ENCODE measurements around the gene PCDHGA1. TPM values are rescaled to one million over a fixed set of nuclear protein-coding genes. Genes with fewer than 3 reads are reported as not detected.
"Not testable (repeated sequence)": the region's sequence is repeated elsewhere in the genome, so short reads cannot be mapped to it uniquely, and the experiment has no call there.

PCDHGA1 gene
- total and polyA plus RNA-seq, 4 donors: 0.91 to 1.6 (median 1.0) TPM; not detected in 1

DNA sequence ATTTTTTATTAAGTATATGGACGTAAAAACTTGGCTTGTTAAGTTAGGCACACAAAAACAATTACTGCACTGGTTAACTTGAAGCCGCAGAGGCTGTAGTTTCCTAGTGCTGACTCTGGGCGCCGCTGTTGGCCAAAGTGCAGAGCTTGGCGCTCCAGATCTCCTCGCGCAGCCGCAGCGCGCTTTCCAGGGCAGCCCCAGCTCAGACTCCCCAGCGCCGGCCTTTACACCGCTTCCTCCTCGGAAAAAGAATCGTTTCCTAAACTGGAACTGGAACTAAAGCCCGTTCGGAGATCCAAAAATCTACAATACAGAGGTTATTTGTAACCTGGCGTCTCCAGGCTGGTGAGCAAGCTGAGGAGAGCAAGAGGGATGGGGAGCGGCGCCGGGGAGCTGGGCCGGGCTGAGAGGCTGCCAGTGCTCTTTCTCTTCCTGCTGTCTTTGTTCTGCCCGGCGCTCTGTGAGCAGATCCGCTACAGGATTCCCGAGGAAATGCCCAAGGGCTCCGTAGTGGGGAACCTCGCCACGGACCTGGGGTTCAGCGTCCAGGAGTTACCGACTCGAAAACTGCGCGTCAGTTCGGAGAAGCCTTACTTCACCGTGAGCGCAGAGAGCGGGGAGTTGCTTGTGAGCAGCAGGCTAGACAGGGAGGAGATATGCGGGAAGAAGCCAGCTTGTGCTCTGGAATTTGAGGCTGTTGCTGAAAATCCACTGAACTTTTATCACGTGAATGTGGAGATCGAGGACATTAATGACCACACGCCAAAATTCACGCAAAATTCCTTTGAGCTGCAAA, 67.6 kb downstream of the PCDHGA1 start, which contains the start of gene PCDHGB5:
TSS of gene PCDHGB5 (plus strand) at position 192 of the 796 bp plus-strand sequence. CDS start at position 373, 181 bp downstream.
- H3K4me3 ChIP-seq (ENCODE audit: low read length in 2 of 2); H3K27ac ChIP-seq (ENCODE audit: low read depth in 1 of 2, low read length in 2 of 2); intact Hi-C loops (cut with DNase I); H3K36me3 ChIP-seq (ENCODE audit: control insufficient read depth in 1 of 2, insufficient read depth in 2 of 2, low read length in 1 of 2); H3K27me3 ChIP-seq (ENCODE audit: control insufficient read depth in 1 of 2, insufficient read depth in 2 of 2, low read length in 1 of 2); H3K4me1 ChIP-seq (ENCODE audit: control insufficient read depth in 1 of 2, insufficient read depth in 2 of 2, low read length in 2 of 2): not testable (repeated sequence)
- H3K9me3 ChIP-seq (ENCODE audit: control insufficient read depth, low read length): peaks cover 31% of the 10 kb centered on the region
- ATAC-seq (ENCODE audit: low FRiP score) (peak; percentile 74), DNase-seq (peak in 1 of 2 donors; percentile 70)
- 7 to 8% methylated on average over 20 to 25 of the region's 43 CpGs for WGBS, 2 donors

DNA sequence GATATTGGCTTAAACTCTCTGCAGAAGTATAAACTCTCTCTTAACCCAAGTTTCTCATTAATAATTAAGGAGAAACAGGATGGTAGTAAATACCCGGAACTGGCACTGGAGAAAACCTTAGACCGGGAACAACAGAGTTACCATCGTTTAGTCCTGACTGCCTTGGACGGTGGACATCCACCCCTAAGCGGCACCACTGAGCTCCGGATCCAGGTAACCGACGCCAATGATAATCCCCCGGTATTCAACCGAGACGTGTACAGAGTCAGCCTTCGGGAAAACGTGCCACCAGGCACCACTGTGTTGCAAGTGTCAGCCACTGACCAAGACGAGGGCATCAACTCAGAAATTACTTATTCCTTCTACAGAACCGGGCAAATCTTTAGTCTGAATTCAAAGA, 68.3 kb downstream of the PCDHGA1 start:
- H3K4me1 ChIP-seq (ENCODE audit: control insufficient read depth in 1 of 2, insufficient read depth in 2 of 2, low read length in 2 of 2): no peaks in the 10 kb centered on the region
- no peak overlapping the region for H3K4me3 ChIP-seq (ENCODE audit: low read length in 2 of 2)
- intact Hi-C loops (cut with DNase I): no loop called here
- no peaks in the 10 kb centered on the region for H3K36me3 ChIP-seq (ENCODE audit: control insufficient read depth in 1 of 2, insufficient read depth in 2 of 2, low read length in 1 of 2)
- H3K27ac ChIP-seq (ENCODE audit: low read depth in 1 of 2, low read length in 2 of 2): no peak overlapping the region
- H3K9me3 ChIP-seq (ENCODE audit: control insufficient read depth, low read length): peaks cover 31% of the 10 kb centered on the region
- ATAC-seq (ENCODE audit: low FRiP score) (no peak), DNase-seq (no peak)
- WGBS, 2 donors: 20 to 24% methylated on average over 15 of the region's 15 CpGs
- no peaks in the 10 kb centered on the region for H3K27me3 ChIP-seq (ENCODE audit: control insufficient read depth in 1 of 2, insufficient read depth in 2 of 2, low read length in 1 of 2)

DNA sequence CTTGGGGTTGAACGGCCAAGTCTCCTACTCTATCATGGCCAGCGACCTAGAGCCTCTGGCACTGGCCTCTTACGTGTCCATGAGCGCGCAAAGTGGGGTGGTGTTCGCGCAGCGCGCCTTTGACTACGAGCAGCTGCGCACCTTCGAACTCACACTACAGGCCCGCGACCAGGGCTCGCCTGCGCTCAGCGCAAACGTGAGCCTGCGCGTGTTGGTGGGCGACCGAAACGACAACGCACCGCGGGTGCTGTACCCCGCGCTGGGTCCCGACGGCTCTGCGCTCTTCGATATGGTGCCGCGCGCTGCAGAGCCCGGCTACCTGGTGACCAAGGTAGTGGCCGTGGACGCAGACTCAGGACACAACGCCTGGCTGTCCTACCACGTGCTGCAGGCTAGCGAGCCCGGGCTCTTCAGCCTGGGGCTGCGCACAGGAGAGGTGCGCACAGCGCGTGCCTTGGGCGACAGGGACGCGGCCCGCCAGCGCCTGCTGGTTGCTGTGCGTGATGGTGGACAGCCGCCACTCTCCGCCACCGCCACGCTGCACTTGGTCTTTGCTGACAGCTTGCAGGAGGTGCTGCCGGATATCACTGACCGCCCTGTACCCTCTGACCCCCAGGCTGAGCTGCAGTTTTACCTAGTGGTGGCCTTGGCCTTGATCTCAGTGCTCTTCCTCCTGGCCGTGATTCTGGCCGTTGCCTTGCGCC, 69.4 kb downstream of the PCDHGA1 start:
- Histone ChIP-seq H3K9me3 (ENCODE audit: control insufficient read depth, low read length) (peaks cover 31% of the 10 kb centered on the region), H3K36me3 (ENCODE audit: control insufficient read depth in 1 of 2, insufficient read depth in 2 of 2, low read length in 1 of 2) (no peaks in the 10 kb centered on the region), H3K4me3 (ENCODE audit: low read length in 2 of 2) (no peak overlapping the region), H3K27me3 (ENCODE audit: control insufficient read depth in 1 of 2, insufficient read depth in 2 of 2, low read length in 1 of 2) (no peaks in the 10 kb centered on the region), H3K27ac (ENCODE audit: low read depth in 1 of 2, low read length in 2 of 2) (no peak overlapping the region), H3K4me1 (ENCODE audit: control insufficient read depth in 1 of 2, insufficient read depth in 2 of 2, low read length in 2 of 2) (no peaks in the 10 kb centered on the region)
- DNase-seq: peak in 1 of 2 donors; percentile 70
- 15 to 24% methylated on average over 61 of the region's 61 CpGs for WGBS, 2 donors
- ATAC-seq (ENCODE audit: low FRiP score): no peak
- intact Hi-C loops (cut with DNase I): no loop called here

DNA sequence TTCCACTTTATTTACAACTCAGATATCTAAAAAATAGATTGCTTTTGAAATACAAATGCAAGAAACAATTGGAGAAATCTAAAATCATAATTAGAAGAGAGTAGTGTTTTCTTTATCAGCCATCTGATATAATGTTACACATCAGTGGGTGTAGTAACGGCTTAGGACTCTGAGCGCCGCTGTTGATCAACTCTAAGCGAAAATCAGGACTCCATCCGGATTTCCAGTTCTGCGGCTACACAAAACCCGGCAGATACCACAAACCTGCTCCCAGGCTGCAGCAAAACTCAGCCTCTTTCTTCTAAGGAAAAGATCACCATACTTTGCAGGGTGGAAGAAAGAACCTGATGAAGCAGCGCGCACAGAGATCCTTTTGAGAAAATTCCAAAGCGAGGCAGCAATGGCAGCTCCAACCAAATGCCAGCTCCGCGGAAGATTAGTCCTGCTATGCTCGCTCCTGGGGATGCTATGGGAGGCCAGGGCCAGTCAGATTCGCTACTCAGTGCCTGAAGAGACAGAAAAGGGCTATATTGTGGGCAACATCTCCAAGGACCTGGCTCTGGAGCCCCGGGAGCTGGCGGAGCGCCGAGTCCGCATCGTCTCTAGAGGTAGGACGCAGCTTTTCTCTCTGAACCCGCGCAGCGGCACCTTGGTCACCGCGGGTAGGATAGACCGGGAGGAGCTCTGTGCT, 72.4 kb downstream of the PCDHGA1 start, which contains the start of gene PCDHGA9:
TSS of gene PCDHGA9 (plus strand) at position 226 of the 691 bp plus-strand sequence. CDS start at position 401, 175 bp downstream.
- Histone ChIP-seq H3K27me3 (ENCODE audit: control insufficient read depth in 1 of 2, insufficient read depth in 2 of 2, low read length in 1 of 2) (no peaks in the 10 kb centered on the region), H3K36me3 (ENCODE audit: control insufficient read depth in 1 of 2, insufficient read depth in 2 of 2, low read length in 1 of 2) (no peaks in the 10 kb centered on the region), H3K4me3 (ENCODE audit: low read length in 2 of 2) (no peak within 1 kb of the TSS), H3K27ac (ENCODE audit: low read depth in 1 of 2, low read length in 2 of 2) (no peak within 1 kb of the TSS), H3K9me3 (ENCODE audit: control insufficient read depth, low read length) (peaks cover 35% of the 10 kb centered on the region), H3K4me1 (ENCODE audit: control insufficient read depth in 1 of 2, insufficient read depth in 2 of 2, low read length in 2 of 2) (no peaks in the 10 kb centered on the region)
- DNase-seq (peak in 1 of 2 donors; percentile 68), ATAC-seq (ENCODE audit: low FRiP score) (no peak)
- WGBS, 2 donors: 14 to 15% methylated on average over 27 of the region's 27 CpGs
- intact Hi-C loops (cut with DNase I): no loop called here

DNA sequence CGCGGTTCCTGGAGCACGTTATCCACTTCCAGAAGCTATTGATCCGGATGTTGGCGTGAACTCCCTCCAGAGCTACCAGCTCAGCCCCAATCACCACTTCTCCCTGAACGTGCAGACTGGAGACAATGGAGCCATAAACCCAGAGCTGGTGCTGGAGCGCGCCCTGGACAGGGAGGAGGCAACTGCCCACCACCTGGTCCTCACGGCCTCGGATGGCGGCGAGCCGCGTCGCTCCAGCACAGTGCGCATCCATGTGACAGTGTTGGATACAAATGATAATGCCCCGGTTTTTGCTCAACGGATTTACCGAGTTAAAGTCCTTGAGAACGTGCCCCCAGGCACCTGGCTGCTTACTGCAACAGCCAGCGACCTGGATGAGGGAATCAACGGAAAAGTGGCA, 73.1 kb downstream of the PCDHGA1 start:
- H3K4me1 ChIP-seq (ENCODE audit: control insufficient read depth in 1 of 2, insufficient read depth in 2 of 2, low read length in 2 of 2): no peaks in the 10 kb centered on the region
- WGBS, 2 donors: 20 to 26% methylated on average over 22 of the region's 22 CpGs
- H3K27me3 ChIP-seq (ENCODE audit: control insufficient read depth in 1 of 2, insufficient read depth in 2 of 2, low read length in 1 of 2): no peaks in the 10 kb centered on the region
- ATAC-seq (ENCODE audit: low FRiP score) (no peak), DNase-seq (no peak)
- no peaks in the 10 kb centered on the region for H3K36me3 ChIP-seq (ENCODE audit: control insufficient read depth in 1 of 2, insufficient read depth in 2 of 2, low read length in 1 of 2)
- no peak overlapping the region for H3K27ac ChIP-seq (ENCODE audit: low read depth in 1 of 2, low read length in 2 of 2)
- peaks cover 39% of the 10 kb centered on the region for H3K9me3 ChIP-seq (ENCODE audit: control insufficient read depth, low read length)
- intact Hi-C loops (cut with DNase I): no loop called here
- no peak overlapping the region for H3K4me3 ChIP-seq (ENCODE audit: low read length in 2 of 2)

DNA sequence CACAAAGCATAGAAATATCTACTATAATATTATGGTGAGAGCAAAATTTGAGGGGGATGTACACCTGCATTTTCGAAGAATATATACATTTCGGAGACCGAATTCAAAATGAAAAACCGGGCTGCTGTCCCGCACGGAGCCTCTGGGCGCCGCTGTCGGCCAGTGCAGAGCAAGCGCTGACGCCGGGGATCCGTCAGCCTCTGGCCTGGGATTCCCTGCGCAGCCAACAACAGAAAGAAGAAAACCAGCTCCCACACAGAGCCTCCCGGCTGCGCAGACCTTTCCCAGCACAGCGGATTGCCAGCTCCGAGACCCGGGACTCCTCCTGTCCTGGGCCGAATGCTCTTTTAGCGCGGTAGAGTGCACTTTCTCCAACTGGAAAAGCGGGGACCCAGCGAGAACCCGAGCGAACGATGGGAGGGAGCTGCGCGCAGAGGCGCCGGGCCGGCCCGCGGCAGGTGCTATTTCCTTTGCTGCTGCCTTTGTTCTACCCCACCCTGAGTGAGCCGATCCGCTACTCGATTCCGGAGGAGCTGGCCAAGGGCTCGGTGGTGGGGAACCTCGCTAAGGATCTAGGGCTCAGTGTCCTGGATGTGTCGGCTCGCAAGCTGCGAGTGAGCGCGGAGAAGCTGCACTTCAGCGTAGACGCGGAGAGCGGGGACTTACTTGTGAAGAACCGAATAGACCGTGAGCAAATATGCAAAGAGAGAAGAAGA, 77.6 kb downstream of the PCDHGA1 start, which contains the start of gene PCDHGB6:
TSS of gene PCDHGB6 (plus strand) at position 232 of the 716 bp plus-strand sequence. CDS start at position 414, 182 bp downstream.
- DNase-seq: peak in 1 of 2 donors; percentile 80
- ATAC-seq (ENCODE audit: low FRiP score): peak; percentile 63
- H3K27me3 ChIP-seq (ENCODE audit: control insufficient read depth in 1 of 2, insufficient read depth in 2 of 2, low read length in 1 of 2): not testable (repeated sequence)

DNA sequence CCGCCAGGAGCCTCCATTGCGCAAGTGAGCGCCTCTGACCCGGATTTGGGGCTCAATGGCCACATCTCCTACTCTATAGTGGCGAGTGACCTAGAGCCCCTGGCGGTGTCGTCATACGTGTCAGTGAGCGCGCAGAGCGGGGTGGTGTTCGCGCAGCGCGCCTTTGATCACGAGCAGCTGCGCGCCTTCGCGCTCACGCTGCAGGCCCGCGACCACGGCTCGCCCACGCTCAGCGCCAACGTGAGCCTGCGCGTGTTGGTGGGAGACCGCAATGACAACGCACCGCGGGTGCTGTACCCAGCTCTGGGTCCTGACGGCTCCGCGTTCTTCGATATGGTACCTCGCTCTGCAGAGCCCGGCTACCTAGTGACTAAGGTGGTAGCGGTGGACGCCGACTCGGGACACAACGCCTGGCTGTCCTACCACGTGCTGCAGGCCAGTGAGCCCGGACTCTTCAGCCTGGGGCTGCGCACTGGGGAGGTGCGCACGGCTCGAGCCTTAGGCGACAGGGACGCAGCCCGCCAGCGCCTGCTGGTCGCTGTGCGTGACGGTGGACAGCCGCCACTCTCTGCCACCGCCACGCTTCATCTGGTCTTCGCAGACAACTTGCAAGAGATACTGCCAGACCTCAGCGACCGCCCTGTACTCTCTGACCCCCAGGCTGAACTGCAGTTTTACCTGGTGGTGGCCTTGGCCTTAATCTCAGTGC, 79.4 kb downstream of the PCDHGA1 start:
- no peak overlapping the region for H3K4me3 ChIP-seq (ENCODE audit: low read length in 2 of 2)
- no peaks in the 10 kb centered on the region for H3K36me3 ChIP-seq (ENCODE audit: control insufficient read depth in 1 of 2, insufficient read depth in 2 of 2, low read length in 1 of 2)
- H3K27ac ChIP-seq (ENCODE audit: low read depth in 1 of 2, low read length in 2 of 2): no peak overlapping the region
- H3K27me3 ChIP-seq (ENCODE audit: control insufficient read depth in 1 of 2, insufficient read depth in 2 of 2, low read length in 1 of 2): no peaks in the 10 kb centered on the region
- intact Hi-C loops (cut with DNase I): loop anchor here (5.0 to 10.0 kb wide), 3 partner anchors 115 to 155 kb away; no protein-coding TSS in a partner anchor
- DNase-seq (peak in 1 of 2 donors; percentile 54), ATAC-seq (ENCODE audit: low FRiP score) (no peak)
- no peaks in the 10 kb centered on the region for H3K4me1 ChIP-seq (ENCODE audit: control insufficient read depth in 1 of 2, insufficient read depth in 2 of 2, low read length in 2 of 2)
- 18 to 23% methylated on average over 64 of the region's 64 CpGs for WGBS, 2 donors
- H3K9me3 ChIP-seq (ENCODE audit: control insufficient read depth, low read length): peaks cover 37% of the 10 kb centered on the region

More for the DNA sequence above, 77.6 kb downstream of the PCDHGA1 start, which contains the start of gene PCDHGB6:
- not testable (repeated sequence) for H3K4me1 ChIP-seq (ENCODE audit: control insufficient read depth in 1 of 2, insufficient read depth in 2 of 2, low read length in 2 of 2); H3K36me3 ChIP-seq (ENCODE audit: control insufficient read depth in 1 of 2, insufficient read depth in 2 of 2, low read length in 1 of 2); H3K27ac ChIP-seq (ENCODE audit: low read depth in 1 of 2, low read length in 2 of 2); H3K4me3 ChIP-seq (ENCODE audit: low read length in 2 of 2)
- H3K9me3 ChIP-seq (ENCODE audit: control insufficient read depth, low read length): peaks cover 38% of the 10 kb centered on the region
- intact Hi-C loops (cut with DNase I): loop anchor here in 1 of 2 donors (5.0 kb wide), 1 partner anchor 149 kb away; no protein-coding TSS in a partner anchor
- 9 to 12% methylated on average over 46 to 51 of the region's 51 CpGs for WGBS, 2 donors

Measured in aorta (tissue), 5 donors.